ENCODE measurements around the gene PTPRN2. TPM values are rescaled to one million over a fixed set of nuclear protein-coding genes. Genes with fewer than 3 reads are reported as not detected.

Gene PTPRN2
- polyA plus RNA-seq, 1 experiment = 0.31 TPM

GRCh38 chr7:158007697-158008257, 579.8 kb downstream of the PTPRN2 start:
- POLR2A ChIA-PET = no interaction called here
- no peaks in the 10 kb centered on the region for H3K27me3 ChIP-seq (ENCODE audit: control insufficient read depth, insufficient read depth, low read length)
- no peak overlapping the region for H3K4me3 ChIP-seq (ENCODE audit: low read depth, low read length)
- no peak for DNase-seq (ENCODE audit: low read depth)
- CTCF ChIA-PET = no interaction called here
- no peaks in the 10 kb centered on the region for H3K36me3 ChIP-seq (ENCODE audit: control insufficient read depth, insufficient read depth, low read length)
- TF ChIP-seq, protein P1, sequence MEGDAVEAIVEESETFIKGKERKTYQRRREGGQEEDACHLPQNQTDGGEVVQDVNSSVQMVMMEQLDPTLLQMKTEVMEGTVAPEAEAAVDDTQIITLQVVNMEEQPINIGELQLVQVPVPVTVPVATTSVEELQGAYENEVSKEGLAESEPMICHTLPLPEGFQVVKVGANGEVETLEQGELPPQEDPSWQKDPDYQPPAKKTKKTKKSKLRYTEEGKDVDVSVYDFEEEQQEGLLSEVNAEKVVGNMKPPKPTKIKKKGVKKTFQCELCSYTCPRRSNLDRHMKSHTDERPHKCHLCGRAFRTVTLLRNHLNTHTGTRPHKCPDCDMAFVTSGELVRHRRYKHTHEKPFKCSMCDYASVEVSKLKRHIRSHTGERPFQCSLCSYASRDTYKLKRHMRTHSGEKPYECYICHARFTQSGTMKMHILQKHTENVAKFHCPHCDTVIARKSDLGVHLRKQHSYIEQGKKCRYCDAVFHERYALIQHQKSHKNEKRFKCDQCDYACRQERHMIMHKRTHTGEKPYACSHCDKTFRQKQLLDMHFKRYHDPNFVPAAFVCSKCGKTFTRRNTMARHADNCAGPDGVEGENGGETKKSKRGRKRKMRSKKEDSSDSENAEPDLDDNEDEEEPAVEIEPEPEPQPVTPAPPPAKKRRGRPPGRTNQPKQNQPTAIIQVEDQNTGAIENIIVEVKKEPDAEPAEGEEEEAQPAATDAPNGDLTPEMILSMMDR (IDR thresholded peaks at IDR 0.05; ENCODE audit: insufficient read depth, low read depth, low read length) = no peak

DNA sequence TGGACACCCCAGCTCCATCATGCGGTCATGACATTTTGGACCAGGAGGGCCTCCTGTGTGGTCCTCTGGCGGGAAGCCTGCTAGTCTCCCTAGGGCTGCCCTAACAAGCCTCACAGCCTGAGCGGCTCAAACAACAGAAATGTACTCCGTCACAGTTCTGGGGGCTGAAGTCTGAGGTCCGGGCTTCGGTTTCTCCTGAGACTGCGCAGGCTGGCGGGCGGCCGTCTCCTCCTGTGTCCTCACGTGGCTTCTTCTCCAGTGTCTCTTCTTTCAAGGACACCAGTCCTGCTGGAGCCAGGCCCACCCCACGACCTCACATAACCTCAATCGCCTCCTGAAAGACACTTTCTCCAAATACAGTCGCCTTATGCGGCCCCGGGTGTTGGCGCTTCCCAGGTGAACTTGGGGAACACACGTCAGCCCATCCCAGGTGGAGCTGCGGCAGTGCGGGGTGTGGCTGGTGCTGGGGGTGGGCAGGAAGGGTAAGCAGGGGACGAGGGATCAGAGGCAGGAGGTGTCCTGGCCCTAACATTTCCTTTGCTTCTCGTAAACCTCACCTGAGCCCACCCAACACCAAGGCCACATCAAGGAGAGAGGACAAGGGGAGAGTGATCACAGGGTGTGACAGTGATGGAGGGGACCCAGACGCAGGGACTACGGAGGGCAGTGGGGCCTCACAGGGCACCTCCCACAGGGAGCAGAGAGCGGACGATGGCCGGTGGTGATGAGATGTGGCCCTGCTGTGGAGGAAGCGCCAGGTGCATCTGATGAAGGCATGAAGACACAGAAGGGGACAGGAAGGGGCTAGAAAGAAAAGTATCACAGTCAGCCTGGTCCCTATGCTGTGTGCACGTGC, 580.6 kb downstream of the PTPRN2 start:
- H3K27me3 ChIP-seq (ENCODE audit: control insufficient read depth, insufficient read depth, low read length) = no peaks in the 10 kb centered on the region
- TF ChIP-seq, protein P1 (IDR thresholded peaks at IDR 0.05; ENCODE audit: insufficient read depth, low read depth, low read length) = no peak
- ChIA-PET CTCF (no interaction called here), POLR2A (no interaction called here)
- no peak overlapping the region for H3K4me3 ChIP-seq (ENCODE audit: low read depth, low read length)
- no peaks in the 10 kb centered on the region for H3K36me3 ChIP-seq (ENCODE audit: control insufficient read depth, insufficient read depth, low read length)
- DNase-seq (ENCODE audit: low read depth) = no peak

DNA sequence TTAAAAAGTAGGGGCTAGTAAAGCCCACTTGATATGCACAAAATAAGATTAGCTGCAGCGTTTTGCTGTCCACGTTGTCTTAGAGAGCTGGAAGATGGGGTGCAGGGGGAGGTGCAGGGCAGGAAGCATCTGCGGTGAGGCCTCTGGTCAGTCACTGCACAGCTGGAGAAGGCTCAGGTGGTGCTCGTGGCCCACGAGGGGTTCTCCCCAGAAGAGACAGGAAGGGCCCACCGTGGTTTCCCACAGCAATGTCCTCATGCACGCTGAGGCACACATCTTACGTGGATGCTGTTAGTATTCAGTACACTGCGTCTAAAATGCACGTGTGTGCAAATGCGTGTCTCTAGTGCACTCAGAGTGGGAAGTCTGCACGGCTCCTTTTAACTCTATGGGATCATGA, 582.1 kb downstream of the PTPRN2 start:
- no peaks in the 10 kb centered on the region for H3K27me3 ChIP-seq (ENCODE audit: control insufficient read depth, insufficient read depth, low read length)
- H3K4me3 ChIP-seq (ENCODE audit: low read depth, low read length) = no peak overlapping the region
- TF ChIP-seq, protein P1 (IDR thresholded peaks at IDR 0.05; ENCODE audit: insufficient read depth, low read depth, low read length) = no peak
- no peaks in the 10 kb centered on the region for H3K36me3 ChIP-seq (ENCODE audit: control insufficient read depth, insufficient read depth, low read length)
- no peak for DNase-seq (ENCODE audit: low read depth)
- ChIA-PET CTCF (interaction anchor here (0.6 kb wide), 1 partner anchor 399 kb away, joined by 3 read pairs; no protein-coding TSS in a partner anchor), POLR2A (no interaction called here)

- TF ChIP-seq, protein P1 (IDR thresholded peaks at IDR 0.05; ENCODE audit: insufficient read depth, low read depth, low read length) = no peak
- H3K36me3 ChIP-seq (ENCODE audit: control insufficient read depth, insufficient read depth, low read length) = no peaks in the 10 kb centered on the region
- DNase-seq (ENCODE audit: low read depth) = no peak
- no peak overlapping the region for H3K4me3 ChIP-seq (ENCODE audit: low read depth, low read length)
- H3K27me3 ChIP-seq (ENCODE audit: control insufficient read depth, insufficient read depth, low read length) = no peaks in the 10 kb centered on the region
- ChIA-PET CTCF (no interaction called here), POLR2A (no interaction called here)
Measured at GRCh38 chr7:158004123-158004490, 583.5 kb downstream of the PTPRN2 start.

- TF ChIP-seq, protein P1 (IDR thresholded peaks at IDR 0.05; ENCODE audit: insufficient read depth, low read depth, low read length) = no peak
- CTCF ChIA-PET = no interaction called here
Measured at GRCh38 chr7:158003441-158004122, 584.0 kb downstream of the PTPRN2 start.

More at GRCh38 chr7:158003441-158004122, 584.0 kb downstream of the PTPRN2 start:
- POLR2A ChIA-PET = no interaction called here
- no peaks in the 10 kb centered on the region for H3K36me3 ChIP-seq (ENCODE audit: control insufficient read depth, insufficient read depth, low read length)
- H3K4me3 ChIP-seq (ENCODE audit: low read depth, low read length) = no peak overlapping the region
- H3K27me3 ChIP-seq (ENCODE audit: control insufficient read depth, insufficient read depth, low read length) = no peaks in the 10 kb centered on the region
- no peak for DNase-seq (ENCODE audit: low read depth)

All from BJ (cell line).